NCI-H345 (cell line): ENCODE results near the gene IMMP2L.

Experiments used
- DNase-seq: peaks from one replicate; lab custom pipeline; 2025; lab: John Stamatoyannopoulos, UW

IMMP2L gene

DNA sequence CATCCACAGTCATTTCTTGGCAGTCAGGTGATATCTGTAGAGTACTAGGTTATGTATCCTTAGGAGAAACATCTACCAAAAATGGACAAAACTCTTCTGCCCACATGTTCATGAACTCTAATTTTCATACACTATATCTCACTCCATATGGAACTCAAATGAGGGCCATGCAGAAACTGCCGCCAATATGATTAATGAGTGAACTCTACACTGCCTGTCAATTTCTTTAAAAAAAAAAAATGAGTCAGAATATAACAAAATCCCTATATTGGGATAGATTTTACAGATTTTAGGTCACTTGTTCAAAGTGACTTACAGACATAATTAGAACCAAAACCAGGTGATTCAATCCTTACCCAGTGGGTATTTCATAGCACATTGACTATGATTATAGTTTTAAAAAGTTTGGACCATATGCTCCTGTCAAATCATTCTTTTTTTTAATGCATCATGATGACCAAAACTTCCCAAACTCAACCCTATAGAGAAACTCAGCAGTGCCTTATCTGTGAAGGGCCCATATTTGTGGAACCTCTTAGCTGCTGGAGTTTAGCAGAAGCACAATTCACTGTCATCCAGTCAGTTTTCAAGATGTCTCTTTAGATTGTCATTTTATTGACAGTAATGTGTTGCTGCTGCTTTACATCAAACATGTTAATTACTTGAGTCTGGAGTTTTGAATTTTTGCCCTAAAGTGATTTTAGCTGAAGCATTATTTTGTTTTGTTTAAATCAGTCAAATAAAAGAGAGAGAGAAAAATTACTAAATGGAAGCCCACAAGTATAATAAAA lies 460.2 kb downstream of the IMMP2L start:
- no peak for DNase-seq

DNA sequence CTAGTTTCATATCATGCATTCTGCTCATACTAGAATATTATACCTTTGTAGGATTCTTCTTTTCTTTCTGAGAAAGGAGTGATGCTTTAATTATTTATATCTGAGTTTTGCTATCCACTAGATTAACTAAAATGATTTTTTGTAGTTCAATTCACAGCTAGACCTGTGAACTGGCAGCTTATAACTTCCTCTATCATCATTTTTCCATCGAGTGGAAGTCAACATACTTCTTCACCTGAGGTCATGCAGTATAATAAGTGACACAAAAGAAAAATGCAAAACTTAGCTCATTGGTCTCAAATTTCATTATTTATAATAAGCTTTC lies 463.4 kb downstream of the IMMP2L start:
- no peak for DNase-seq

- peak; percentile 44 for DNase-seq
Measured at GRCh38 chr7:111098011-111098925, 464.0 kb downstream of the IMMP2L start.

DNA sequence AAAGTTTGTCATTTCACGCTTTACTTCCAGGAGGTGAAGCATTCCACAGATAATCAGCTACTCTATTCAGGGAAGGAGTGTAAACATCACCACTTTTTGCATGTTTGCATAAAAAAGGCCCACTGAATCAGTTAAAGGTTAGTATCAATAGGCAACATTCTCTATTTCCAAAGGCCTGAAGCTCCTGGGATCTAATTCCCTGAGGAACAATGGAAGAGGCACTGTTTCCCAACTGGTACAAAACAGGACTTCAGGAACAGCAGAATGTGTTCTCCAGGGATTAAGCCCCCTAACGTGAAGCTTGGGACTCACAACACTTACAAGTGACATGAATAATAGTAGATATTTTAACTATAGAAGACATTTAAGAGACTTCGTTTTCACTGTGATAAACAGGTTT lies 465.3 kb downstream of the IMMP2L start:
- no peak for DNase-seq

DNA sequence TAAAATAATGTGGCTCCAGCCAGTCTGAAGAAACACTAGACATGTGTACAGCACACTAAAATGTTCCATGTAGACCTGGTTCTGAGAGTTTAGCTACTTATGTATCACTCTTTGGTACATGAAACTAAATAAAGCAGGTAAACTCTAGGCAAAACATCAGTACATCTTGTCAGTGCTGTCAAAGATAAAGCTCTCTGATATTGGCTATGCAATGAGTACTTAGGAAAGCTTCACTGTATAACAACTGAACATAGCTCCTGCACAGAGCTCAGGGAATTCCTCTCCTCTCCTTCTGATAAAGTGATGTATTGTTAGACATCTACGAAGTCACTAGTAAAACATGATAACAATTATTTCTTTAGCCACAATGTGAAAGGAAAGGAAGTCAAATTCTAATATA lies 467.9 kb downstream of the IMMP2L start:
- no peak for DNase-seq

- DNase-seq, result no peak
Measured at GRCh38 chr7:111093496-111093895, 468.8 kb downstream of the IMMP2L start.

DNA sequence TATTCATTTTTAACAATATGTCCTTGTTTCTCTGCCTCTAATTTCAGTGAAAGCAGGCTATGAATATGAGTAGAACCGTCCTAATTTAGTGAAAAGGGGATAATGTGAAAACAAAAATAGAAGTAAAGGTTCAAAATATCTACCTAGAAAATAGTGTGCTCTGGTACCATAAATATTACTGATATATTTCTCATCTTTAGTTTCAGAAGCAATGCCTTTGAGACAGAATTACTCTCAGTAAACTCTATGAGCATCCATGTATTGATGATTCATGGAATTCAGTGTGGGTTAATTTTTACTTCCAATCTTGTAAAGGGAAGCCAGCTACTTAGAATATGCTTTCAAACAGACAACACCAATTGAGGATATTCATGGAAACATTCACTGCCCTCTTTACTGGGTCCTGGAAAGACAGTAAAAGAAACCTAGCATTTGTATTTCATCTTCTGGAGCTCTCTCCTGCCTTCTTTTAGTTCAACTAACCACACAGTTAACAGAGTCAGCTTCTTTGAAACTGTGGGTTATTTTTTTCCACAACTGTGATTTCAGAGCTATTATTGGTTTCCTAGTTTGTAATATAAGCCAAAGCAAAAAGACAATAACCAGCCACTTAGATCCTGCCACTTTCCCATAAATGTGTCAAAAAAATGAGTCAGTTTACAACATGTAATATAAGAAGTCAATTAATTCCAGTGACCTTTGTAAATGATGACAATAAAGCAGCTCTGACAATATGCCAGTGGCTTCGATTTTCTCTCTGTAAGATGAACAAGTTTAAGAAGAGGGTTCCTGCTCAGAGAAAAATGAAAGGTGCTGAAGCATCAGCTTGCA lies 469.7 kb downstream of the IMMP2L start:
- peak; percentile 3 for DNase-seq

GRCh38 chr7:111091593-111092358 lies 470.5 kb downstream of the IMMP2L start:
- no peak for DNase-seq

DNA sequence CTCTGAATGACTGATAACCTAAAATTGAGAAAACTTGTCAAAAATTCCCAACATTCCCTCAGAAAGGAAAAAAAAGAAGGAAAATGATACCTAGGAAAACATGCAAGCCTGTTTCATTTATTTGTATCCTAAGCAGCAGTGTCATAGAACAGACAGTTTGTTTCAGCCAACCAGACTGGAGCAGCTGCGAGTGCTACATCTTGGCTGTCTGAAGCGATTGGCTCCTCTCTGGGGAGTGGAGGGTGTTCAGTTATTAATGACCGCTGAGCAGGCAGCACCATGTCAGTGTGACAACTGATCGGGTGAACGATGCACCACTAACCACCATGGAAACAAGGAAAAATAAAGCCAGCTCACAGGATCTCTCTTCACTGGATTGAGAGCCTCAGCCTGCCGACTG lies 471.4 kb downstream of the IMMP2L start, which contains the start of gene LRRN3:
TSS of gene LRRN3 (plus strand) at position 282 of the 400 bp plus-strand sequence. CDS start 31,646 bp downstream, outside the sequence.
- peak; percentile 58 for DNase-seq

DNA sequence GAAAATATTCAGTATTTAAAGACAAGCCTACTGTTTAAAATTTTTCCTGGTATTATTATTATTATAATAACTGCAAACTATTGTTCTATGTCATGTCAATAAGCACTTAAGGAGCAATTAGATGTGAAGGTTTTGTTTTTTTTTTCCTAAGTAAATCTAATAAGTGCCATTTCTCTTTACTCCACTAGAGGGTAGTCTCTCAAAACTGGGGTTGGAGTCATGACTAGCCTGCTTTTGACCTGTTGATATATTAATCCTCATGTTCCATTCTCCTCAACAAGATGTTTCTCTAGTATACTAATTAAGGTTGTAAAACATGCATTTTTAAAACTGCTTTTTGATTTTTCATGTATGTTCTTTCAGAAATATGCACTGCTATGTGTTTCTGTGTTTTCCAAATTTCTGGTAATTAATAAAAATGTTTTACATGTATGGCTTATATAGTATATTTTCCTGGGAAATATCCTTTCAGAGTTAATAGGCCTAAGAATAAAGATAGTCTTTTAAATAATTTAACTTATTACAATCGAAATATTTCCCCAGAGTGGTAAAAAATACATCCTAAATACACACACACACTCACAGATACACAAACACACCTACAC lies 472.4 kb downstream of the IMMP2L start:
- peak; percentile 58 for DNase-seq

DNA sequence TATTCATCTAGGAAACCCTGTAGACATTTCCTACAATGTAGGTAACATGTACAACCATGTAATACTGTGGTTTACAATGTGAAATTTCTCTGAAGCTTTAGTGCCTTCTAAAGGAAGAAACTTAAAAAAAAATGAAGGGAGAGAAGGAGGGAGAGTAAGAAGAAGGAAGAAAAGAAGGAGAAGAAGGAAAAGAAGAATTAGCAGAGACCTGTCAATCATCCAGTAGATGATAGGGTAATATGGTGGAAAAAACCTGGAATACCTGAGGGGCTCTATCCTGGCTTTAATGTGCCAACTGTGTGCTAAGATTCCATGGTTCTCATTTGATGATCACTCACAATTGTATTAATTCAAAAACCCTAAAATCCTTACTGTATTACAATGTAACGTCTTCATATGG lies 474.0 kb downstream of the IMMP2L start:
- no peak for DNase-seq

GRCh38 chr7:111086532-111086931 lies 475.8 kb downstream of the IMMP2L start:
- no peak for DNase-seq

GRCh38 chr7:111085356-111085755 lies 476.9 kb downstream of the IMMP2L start:
- no peak for DNase-seq

GRCh38 chr7:111083413-111083812 lies 478.9 kb downstream of the IMMP2L start:
- DNase-seq, result no peak

GRCh38 chr7:111082351-111082750 lies 479.9 kb downstream of the IMMP2L start:
- DNase-seq, result no peak

- no peak for DNase-seq
Measured at GRCh38 chr7:111081546-111082267, 480.6 kb downstream of the IMMP2L start.

DNA sequence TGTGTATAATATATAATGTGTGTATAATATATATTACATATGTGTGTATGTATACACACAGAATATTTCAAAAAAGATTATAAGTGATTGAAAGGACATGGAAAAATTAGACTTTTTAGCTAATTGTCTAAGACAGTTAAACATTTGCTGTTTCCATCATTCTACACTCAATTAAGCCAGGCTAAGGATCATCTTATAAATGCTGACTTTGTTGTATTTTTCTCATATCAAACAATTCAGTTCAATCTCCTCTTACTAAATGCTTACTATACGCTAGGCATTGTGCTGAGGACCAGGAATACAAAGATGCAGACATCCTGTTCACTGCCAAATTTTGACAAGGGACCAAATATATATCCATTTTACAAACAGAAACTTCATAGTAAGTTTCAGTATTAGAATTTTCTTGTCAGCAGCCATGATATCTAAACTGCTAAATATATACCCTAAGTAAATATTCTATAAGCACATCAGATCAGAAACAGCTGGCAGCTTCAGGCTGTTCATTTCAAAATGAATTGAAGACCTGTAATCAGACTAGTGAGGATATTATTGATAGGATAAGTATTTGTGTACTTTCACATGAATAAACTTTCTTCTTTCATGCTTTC lies 481.7 kb downstream of the IMMP2L start:
- DNase-seq, result no peak

GRCh38 chr7:111077001-111077400 lies 485.3 kb downstream of the IMMP2L start:
- no peak for DNase-seq

DNA sequence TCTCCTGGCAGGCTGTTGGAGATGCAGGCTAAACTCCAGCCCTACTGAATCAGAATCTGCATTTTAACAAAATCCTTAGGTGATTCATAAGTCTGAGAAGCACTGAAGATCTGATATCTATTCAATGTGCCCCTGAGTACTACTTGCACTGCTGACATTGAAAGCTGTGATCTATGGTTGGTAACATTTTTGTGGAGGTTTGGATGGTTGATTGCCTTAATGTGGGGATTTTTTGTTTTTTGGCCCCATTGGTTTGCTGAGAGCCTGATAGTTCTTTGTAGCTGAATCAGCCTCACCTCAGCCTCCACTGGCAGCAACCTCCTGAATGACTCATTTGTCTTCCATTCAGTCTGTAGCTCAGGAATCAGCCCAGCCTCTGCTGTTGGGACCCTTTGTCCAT lies 486.1 kb downstream of the IMMP2L start:
- DNase-seq, result no peak

DNA sequence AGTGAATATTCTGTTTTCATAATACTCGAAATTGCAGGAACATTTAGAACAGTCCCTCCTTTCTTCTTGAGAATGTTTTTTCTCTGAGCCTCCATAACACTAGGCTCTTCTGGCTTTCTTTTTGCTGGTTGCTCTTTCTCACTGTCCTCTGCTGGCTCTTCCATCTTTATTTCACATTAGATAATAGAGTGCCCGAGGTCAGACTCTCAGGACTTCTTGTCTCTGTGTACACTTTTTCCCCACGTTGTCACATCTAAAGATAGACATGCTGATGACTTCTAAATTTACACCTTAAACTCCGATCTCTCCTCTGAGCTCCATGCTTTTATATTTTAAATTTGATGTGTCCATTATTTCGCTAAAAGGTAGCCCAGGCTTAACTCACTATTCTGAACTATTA lies 486.8 kb downstream of the IMMP2L start:
- no peak for DNase-seq
